Measurements from ENCODE around the gene LRRC34. TPM values are rescaled to one million over a fixed set of nuclear protein-coding genes. Genes with fewer than 3 reads are reported as not detected.

Gene LRRC34
- total and polyA plus RNA-seq, 2 of the 8 experiments (the other 6 are each of a cell fraction or from before 2014, with no cell fraction given): 3.3 to 4.1 TPM

DNA sequence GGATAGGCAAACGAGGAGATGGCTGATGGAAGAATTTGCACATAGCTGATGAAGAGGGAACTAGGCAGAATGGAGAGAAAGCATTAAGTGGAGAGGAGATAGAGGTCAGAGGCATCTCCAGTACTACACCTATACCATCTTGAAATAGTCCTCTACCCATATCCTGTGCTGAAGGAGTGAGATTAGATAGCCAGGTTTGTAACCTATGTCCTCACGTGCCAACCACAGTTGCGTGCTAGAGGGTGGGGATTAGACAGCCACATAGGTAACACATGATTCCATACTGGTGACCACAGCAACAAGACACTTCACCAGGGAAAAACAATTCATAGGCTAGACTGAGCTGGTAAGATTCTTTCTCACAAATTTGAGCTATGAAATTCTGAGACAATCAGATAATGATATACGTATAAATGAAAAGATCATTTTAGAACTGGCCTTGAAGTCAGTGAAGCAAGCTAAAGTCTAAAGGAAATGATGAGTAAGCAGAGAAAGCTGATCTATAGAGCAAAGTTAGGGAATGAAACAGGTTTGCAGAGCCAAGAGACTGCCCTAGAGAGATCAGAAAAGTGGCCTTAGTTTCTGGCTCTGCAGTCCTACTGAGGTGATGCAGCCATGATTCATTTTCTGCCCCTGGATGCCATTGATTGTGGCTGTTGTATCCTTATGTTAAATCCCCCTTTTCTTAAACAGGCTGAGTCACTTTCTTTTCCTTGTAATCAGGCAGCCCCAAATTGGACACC is 21.8 kb downstream of the LRRC34 start:
- peaks cover 0 to 39% (median 13%) of the 10 kb centered on the region in 4 experiments; a peak in 4 of 8 replicates for H3K36me3 ChIP-seq (ENCODE audit: control insufficient read depth in 2 of 4, insufficient read depth in 4 of 4, low read length in 3 of 4)
- H3K27me3 ChIP-seq (replicated peaks in 1 of 4; ENCODE audit: control insufficient read depth in 3 of 4, extremely low read depth in 1 of 4, insufficient read depth in 3 of 4, low read length in 3 of 4): no peaks in the 10 kb centered on the region
- H4K91ac ChIP-seq (replicated peaks; ENCODE audit: insufficient read length, low read length): no peak overlapping the region
- H3K23ac ChIP-seq (ENCODE audit: insufficient read length): no peak overlapping the region
- no peak overlapping the region for H3K56ac ChIP-seq (replicated peaks; ENCODE audit: insufficient read length, low read depth, low read length)
- H2AK5ac ChIP-seq (ENCODE audit: low read depth, low read length): no peak overlapping the region
- no peaks in the 10 kb centered on the region for H3K79me1 ChIP-seq (ENCODE audit: low read depth, low read length)
- no peak overlapping the region for H2BK15ac ChIP-seq (ENCODE audit: low read length)
- WGBS, 2 experiments (ENCODE audit: extremely low coverage in 1 of 2, insufficient coverage in 1 of 2, insufficient read length in 1 of 2, insufficient replicate concordance in 2 of 2, low coverage in 1 of 2, low lambda C conversion rate in 2 of 2, missing lambda C conversion rate in 1 of 2): 98% methylated on average over 4 of the region's 4 CpGs; no CpG with 5 or more reads in 1 of the 2 experiments
- H3K14ac ChIP-seq (ENCODE audit: insufficient read length): no peak overlapping the region
- H2AFZ ChIP-seq (ENCODE audit: low read length): no peak overlapping the region
- no peak for FAIRE-seq
- H3K27ac ChIP-seq (ENCODE audit: low read depth, low read length): no peak overlapping the region
- H2BK120ac ChIP-seq (replicated peaks; ENCODE audit: low read depth, low read length): no peak overlapping the region
- H4K8ac ChIP-seq (ENCODE audit: extremely low read depth, insufficient read depth, low read length): no peak overlapping the region
- no peak overlapping the region for H3K9ac ChIP-seq (replicated peaks in 1 of 4; ENCODE audit: extremely low read depth in 1 of 4, low read depth in 3 of 4, low read length in 3 of 4)
- no peaks in the 10 kb centered on the region for H4K20me1 ChIP-seq (replicated peaks in 1 of 2; ENCODE audit: control insufficient read depth in 1 of 2, insufficient read depth in 2 of 2, low read length in 2 of 2)
- no peaks in the 10 kb centered on the region for H3K23me2 ChIP-seq (ENCODE audit: low read depth, low read length)
- no peak overlapping the region for H3K4ac ChIP-seq (replicated peaks; ENCODE audit: insufficient read length, low read depth, low read length)
- no peak overlapping the region for H2BK5ac ChIP-seq (ENCODE audit: low read depth, low read length)
- no peak overlapping the region for H2BK12ac ChIP-seq (ENCODE audit: low read depth, low read length)
- no peak overlapping the region for H2BK20ac ChIP-seq (ENCODE audit: low read length)
- H3K4me2 ChIP-seq (ENCODE audit: insufficient read depth in 1 of 2, low read depth in 2 of 2, low read length in 2 of 2): no peak overlapping the region
- no peak overlapping the region for H3K4me3 ChIP-seq (ENCODE audit: extremely low read depth in 1 of 4, insufficient read depth in 2 of 4, low read depth in 3 of 4, low read length in 4 of 4)
- ChIA-PET CTCF (ENCODE audit: partially characterized antibody) (interaction anchor here (0.6 to 1.0 kb wide), 2 partner anchors 11 to 218 kb away, joined by 3 read pairs; no protein-coding TSS in a partner anchor), POLR2A (ENCODE audit: partially characterized antibody) (interaction anchor here (1.0 to 1.6 kb wide), 8 partner anchors 8 to 176 kb away, joined by 3 to 6 read pairs (median 4); no protein-coding TSS in a partner anchor)
- H3K4me1 ChIP-seq (replicated peaks in 1 of 4; ENCODE audit: control insufficient read depth in 3 of 4, insufficient read depth in 4 of 4, low read length in 3 of 4): no peaks in the 10 kb centered on the region
- no peaks in the 10 kb centered on the region for H3K79me2 ChIP-seq (ENCODE audit: control insufficient read depth in 1 of 2, insufficient read depth in 2 of 2, low read length in 2 of 2)
- H3K18ac ChIP-seq (ENCODE audit: extremely low read depth, low read length): no peak overlapping the region
- no peak overlapping the region for H4K5ac ChIP-seq (ENCODE audit: insufficient read length, low read depth, low read length)
- DNase-seq (ENCODE audit: low read depth in 1 of 2, low spot score in 2 of 2): no peak
- no peaks in the 10 kb centered on the region for H3K9me3 ChIP-seq (ENCODE audit: insufficient read depth in 2 of 2, low read depth in 1 of 2, low read length in 1 of 2)
- TF ChIP-seq POLR2A (IDR thresholded peaks at IDR 0.05; ENCODE audit: control extremely low read depth in 1 of 2, low read depth in 2 of 2, low read length in 2 of 2) (no peak; a peak in 1 of 3 replicates), RFX5 (IDR thresholded peaks at IDR 0.05; ENCODE audit: borderline replicate concordance, low read depth, low read length) (no peak), SUZ12 (IDR thresholded peaks at IDR 0.05; ENCODE audit: low read length) (no peak), CBX8 (IDR thresholded peaks at IDR 0.05; ENCODE audit: borderline replicate concordance, low read depth, low read length) (no peak), HDAC6 (IDR thresholded peaks at IDR 0.05; ENCODE audit: low read depth, low read length) (no peak), GTF2F1 (IDR thresholded peaks at IDR 0.05; ENCODE audit: borderline replicate concordance, low read depth, low read length) (no peak), EZH2 (IDR thresholded peaks at IDR 0.05; ENCODE audit: low read depth, low read length, severe bottlenecking) (no peak), BACH1 (IDR thresholded peaks at IDR 0.05; ENCODE audit: low read length) (no peak), RXRA (IDR thresholded peaks at IDR 0.05; ENCODE audit: insufficient read depth, low read depth, low read length) (no peak), TCF12 (IDR thresholded peaks at IDR 0.05; ENCODE audit: low read depth, low read length) (no peak), KDM4A (IDR thresholded peaks at IDR 0.05; ENCODE audit: low read depth, low read length, severe bottlenecking) (no peak), CHD1 (IDR thresholded peaks at IDR 0.05; ENCODE audit: low read depth, low read length) (no peak), RAD21 (IDR thresholded peaks at IDR 0.05 in 1 of 2, conservative IDR thresholded peaks at IDR 0.05 in 1 of 2; ENCODE audit: low read depth in 2 of 2, low read length in 2 of 2) (no peak)

All from H1 (cell line).